BLaER1 treated with 17β-estradiol and CSF1 and Interleukin-3, amounts not matched to agents 10 nM and 100 nM (cell line): Measurements from ENCODE around the gene EIF4ENIF1.
"Not testable (repeated sequence)": the region's sequence is repeated elsewhere in the genome, so short reads cannot be mapped to it uniquely, and the experiment has no call there.

ENCODE experiments used
- H3K27ac ChIP-seq, 11 experiments: shearing (Covaris generic); formaldehyde crosslinking; 2 replicates each; pipeline ENCODE4 v1.8.1; 2022
- H3K27me3 ChIP-seq, 11 experiments: shearing (Covaris generic); formaldehyde crosslinking; 2 replicates each; pipeline ENCODE4 v1.8.1; 2022
- H3K36me3 ChIP-seq, 11 experiments: shearing (Covaris generic); formaldehyde crosslinking; 2 replicates each; pipeline ENCODE4 v1.8.1; 2022
- H3K4me1 ChIP-seq, 10 experiments: shearing (Covaris generic); formaldehyde crosslinking; 2 replicates each; pipeline ENCODE4 v1.8.1; 2022
- H3K4me2 ChIP-seq, 11 experiments: shearing (Covaris generic); formaldehyde crosslinking; 2 replicates each; pipeline ENCODE4 v1.8.1; 2022
- H3K4me3 ChIP-seq, 10 experiments: shearing (Covaris generic); formaldehyde crosslinking; 2 replicates each; pipeline ENCODE4 v1.8.1; 2022
- H3K9ac ChIP-seq, 11 experiments: shearing (Covaris generic); formaldehyde crosslinking; 2 replicates each; pipeline ENCODE4 v1.8.1; 2022
- H3K9me3 ChIP-seq, 11 experiments: shearing (Covaris generic); formaldehyde crosslinking; replicated peaks in 1 of 11; 2 replicates each; pipeline ENCODE4 v1.8.1; 2022
- H4K20me1 ChIP-seq, 11 experiments: shearing (Covaris generic); formaldehyde crosslinking; 2 replicates each; pipeline ENCODE4 v1.8.1; 2022
- Cebpa-rat ChIP-seq, 11 experiments: shearing (Covaris generic); IDR thresholded peaks; 2 replicates each; pipeline ENCODE4 v1.8.1; 2022

EIF4ENIF1 gene, protein sequence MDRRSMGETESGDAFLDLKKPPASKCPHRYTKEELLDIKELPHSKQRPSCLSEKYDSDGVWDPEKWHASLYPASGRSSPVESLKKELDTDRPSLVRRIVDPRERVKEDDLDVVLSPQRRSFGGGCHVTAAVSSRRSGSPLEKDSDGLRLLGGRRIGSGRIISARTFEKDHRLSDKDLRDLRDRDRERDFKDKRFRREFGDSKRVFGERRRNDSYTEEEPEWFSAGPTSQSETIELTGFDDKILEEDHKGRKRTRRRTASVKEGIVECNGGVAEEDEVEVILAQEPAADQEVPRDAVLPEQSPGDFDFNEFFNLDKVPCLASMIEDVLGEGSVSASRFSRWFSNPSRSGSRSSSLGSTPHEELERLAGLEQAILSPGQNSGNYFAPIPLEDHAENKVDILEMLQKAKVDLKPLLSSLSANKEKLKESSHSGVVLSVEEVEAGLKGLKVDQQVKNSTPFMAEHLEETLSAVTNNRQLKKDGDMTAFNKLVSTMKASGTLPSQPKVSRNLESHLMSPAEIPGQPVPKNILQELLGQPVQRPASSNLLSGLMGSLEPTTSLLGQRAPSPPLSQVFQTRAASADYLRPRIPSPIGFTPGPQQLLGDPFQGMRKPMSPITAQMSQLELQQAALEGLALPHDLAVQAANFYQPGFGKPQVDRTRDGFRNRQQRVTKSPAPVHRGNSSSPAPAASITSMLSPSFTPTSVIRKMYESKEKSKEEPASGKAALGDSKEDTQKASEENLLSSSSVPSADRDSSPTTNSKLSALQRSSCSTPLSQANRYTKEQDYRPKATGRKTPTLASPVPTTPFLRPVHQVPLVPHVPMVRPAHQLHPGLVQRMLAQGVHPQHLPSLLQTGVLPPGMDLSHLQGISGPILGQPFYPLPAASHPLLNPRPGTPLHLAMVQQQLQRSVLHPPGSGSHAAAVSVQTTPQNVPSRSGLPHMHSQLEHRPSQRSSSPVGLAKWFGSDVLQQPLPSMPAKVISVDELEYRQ

DNA sequence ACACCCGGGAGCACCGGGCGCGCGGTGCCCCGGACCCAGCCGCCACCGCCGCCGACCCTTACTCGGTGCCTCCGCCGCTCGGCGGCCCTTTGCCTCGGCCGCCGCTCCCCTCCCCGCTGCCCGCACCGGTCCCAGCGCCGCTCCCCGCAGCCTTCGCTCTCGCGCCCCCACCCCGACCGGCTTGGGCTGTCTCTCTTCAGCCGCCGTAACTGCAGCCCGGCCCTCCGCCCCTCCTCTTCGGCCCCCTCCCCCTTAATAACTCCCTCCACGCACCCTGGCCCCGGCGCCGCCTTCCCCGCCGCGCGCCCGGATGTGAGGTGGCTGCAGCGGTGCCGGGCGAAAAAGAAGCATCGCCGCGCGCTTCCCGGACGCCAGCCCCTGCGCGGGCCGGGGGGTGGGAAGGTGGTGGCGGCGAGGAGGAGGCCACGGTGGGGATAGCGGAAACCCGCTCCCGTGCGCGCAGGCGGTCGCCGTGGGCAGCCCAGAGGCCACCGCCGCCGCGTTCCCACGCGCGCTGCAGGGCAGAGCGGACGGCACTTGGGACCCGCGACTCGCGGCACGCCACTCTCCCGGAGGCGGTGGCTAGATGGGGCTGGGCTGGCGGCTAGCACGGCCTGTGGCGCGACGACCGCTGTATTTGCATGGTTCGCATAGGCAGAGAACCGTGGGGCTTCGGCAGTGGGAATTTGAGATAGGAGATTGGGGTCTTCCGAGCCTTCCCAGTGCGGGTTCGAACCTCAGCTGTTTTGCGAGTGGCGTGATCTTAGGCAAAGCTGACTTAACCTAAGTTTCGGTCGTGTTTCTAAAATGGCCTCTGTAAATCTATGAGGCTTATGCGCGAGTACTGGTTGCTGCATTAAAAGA lies at the start of gene EIF4ENIF1:
TSS of gene EIF4ENIF1 (minus strand) at position 211 of the 864 bp plus-strand sequence. CDS start 1,124 bp downstream, outside the sequence.
- Histone ChIP-seq H3K4me2 (peak within 1 kb of the TSS; percentile 82 to 98 (median 93)), H3K4me3 (peak within 1 kb of the TSS; percentile 83 to 99 (median 96)), H3K27me3 (no peaks in the 10 kb centered on the region), H3K36me3 (peaks cover 29 to 41% (median 33%) of the 10 kb centered on the region in 11 experiments), H3K27ac (peak within 1 kb of the TSS; percentile 93 to 99 (median 97)), H4K20me1 (peaks cover 0 to 44% (median 17%) of the 10 kb centered on the region in 11 experiments; a peak in 15 of 22 replicates), H3K9ac (peak within 1 kb of the TSS; percentile 91 to 98 (median 97)), H3K4me1 (peaks cover 42 to 63% (median 46%) of the 10 kb centered on the region in 10 experiments), H3K9me3 (no peaks in the 10 kb centered on the region)
- no peak for TF ChIP-seq Cebpa-rat (IDR thresholded peaks at IDR 0.05)

DNA sequence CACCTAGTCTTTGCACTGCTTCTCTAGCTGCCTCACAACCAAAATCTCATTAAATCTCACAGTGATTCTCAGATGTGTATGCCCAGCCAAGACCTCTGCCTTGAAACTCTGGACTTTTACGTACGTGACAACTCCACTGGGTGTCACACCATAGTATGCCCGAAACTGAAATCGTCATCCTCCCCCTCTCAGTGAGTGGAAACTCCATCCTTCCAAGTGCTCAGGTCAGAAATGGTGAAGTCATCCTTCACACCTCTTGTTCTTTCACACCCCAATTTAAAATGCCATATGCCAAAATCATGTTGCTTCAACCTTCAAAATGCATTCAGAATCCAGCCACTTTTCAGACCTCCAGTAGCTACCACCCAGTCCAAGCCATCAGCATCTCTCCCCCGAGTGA lies 49.2 kb upstream of the EIF4ENIF1 start:
- no peak overlapping the region for H3K4me2 ChIP-seq
- no peaks in the 10 kb centered on the region for H4K20me1 ChIP-seq

DNA sequence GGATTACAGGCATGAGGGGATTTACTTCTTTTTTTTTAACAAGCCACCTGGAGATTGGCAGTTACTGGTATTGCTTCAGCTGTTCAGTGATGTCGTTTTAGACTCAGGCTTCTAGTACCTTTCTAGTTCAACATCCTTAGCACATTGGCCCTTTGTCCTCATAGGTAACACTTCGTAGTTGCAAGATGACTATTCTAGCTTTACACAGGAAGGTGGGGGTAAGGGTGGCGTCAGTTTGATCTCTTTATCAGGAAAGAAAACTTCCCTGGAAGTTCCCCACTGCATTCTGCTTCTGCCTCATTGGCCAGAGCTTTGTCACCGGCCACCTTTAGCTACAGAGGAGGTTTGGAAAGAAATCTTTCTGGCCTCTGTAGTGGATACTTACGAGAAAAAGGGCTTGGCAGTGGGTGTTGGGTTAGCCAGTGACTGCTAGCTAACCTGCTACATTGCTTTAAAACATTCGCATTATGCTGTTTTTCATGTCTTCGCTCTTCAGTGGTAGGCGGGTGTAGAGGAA lies 47.4 kb upstream of the EIF4ENIF1 start:
- Histone ChIP-seq H3K27ac (no peak overlapping the region), H3K9me3 (no peaks in the 10 kb centered on the region), H3K9ac (no peak overlapping the region), H3K4me3 (no peak overlapping the region), H3K27me3 (no peaks in the 10 kb centered on the region), H3K4me1 (peaks cover 0 to 11% (median 1%) of the 10 kb centered on the region in 10 experiments; a peak in 7 of 20 replicates), H3K36me3 (peaks cover 0 to 55% (median 29%) of the 10 kb centered on the region in 11 experiments; a peak in 20 of 22 replicates), H3K4me2 (no peak overlapping the region), H4K20me1 (peaks cover 0 to 6% (median 0%) of the 10 kb centered on the region in 11 experiments; a peak in 1 of 22 replicates)
- TF ChIP-seq Cebpa-rat (IDR thresholded peaks at IDR 0.05) = no peak

More for the DNA sequence above, 49.2 kb upstream of the EIF4ENIF1 start:
- no peak for TF ChIP-seq Cebpa-rat (IDR thresholded peaks at IDR 0.05)
- no peak overlapping the region for H3K27ac ChIP-seq
- H3K27me3 ChIP-seq = no peaks in the 10 kb centered on the region
- H3K36me3 ChIP-seq = peaks cover 0 to 40% (median 22%) of the 10 kb centered on the region in 11 experiments; a peak in 20 of 22 replicates
- H3K9ac ChIP-seq = no peak overlapping the region
- no peak overlapping the region for H3K4me3 ChIP-seq
- 0 out of 20 replicates have a peak, but pooled peaks cover 0 to 6% (median 0%) of the 10 kb centered on the region in 10 experiments for H3K4me1 ChIP-seq
- no peaks in the 10 kb centered on the region for H3K9me3 ChIP-seq

DNA sequence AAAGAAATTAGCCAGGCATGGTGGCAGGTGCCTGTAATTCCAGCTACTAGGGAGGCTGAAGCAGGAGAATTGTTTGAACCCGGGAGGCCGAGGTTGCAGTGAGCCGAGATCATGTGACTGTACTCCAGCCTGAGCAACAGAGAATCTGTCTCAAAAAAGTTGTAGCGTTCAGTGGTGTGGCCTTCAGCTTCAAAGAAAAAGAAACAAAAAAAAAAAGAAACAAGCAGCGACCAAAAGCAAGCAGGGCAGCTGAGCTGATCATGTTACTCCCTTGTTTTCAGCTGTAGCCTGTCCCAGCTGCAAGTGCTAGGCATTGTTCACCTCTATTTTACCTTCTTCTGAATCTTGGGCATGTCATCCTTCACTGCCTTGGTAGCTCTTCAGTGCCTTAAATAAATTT lies 43.7 kb upstream of the EIF4ENIF1 start:
- H3K27me3 ChIP-seq = no peaks in the 10 kb centered on the region
- no peaks in the 10 kb centered on the region for H3K9me3 ChIP-seq
- H3K36me3 ChIP-seq = peaks cover 3 to 64% (median 35%) of the 10 kb centered on the region in 11 experiments; a peak in 20 of 22 replicates
- no peak for TF ChIP-seq Cebpa-rat (IDR thresholded peaks at IDR 0.05)
- no peak overlapping the region for H3K4me2 ChIP-seq
- no peak overlapping the region for H3K27ac ChIP-seq
- peaks cover 0 to 27% (median 1%) of the 10 kb centered on the region in 10 experiments; a peak in 7 of 20 replicates for H3K4me1 ChIP-seq
- H3K9ac ChIP-seq = no peak overlapping the region
- no peak overlapping the region for H3K4me3 ChIP-seq
- H4K20me1 ChIP-seq = peaks cover 0 to 6% (median 0%) of the 10 kb centered on the region in 11 experiments; a peak in 1 of 22 replicates

DNA sequence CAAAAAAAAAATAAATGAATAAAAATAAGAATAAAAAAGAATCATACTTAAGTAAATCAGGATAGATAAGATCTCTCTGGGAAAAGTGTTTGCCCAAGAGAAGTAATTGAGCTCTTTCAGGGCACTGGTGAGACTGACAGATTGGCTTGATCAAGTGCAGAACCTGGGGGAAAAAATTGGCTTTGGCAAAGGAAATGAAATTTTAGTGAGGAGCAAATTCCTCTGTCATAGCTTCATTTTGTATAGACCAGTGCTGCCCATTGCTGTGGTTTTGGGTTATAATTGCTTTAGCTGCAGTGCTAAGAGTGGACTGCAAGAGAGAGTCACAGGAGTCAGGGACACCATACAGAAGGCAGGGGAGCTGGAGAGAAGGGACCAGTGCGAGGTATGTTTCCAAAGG lies 42.4 kb upstream of the EIF4ENIF1 start:
- 0 out of 22 replicates have a peak overlapping the region, but pooled peaks of 1 of the 11 experiments have one; percentile 7 for H3K9ac ChIP-seq
- no peak for TF ChIP-seq Cebpa-rat (IDR thresholded peaks at IDR 0.05)
- H3K27me3 ChIP-seq = no peaks in the 10 kb centered on the region
- no peaks in the 10 kb centered on the region for H3K9me3 ChIP-seq
- no peak overlapping the region for H3K4me3 ChIP-seq
- peaks cover 0 to 28% (median 1%) of the 10 kb centered on the region in 10 experiments; a peak in 7 of 20 replicates for H3K4me1 ChIP-seq
- peaks cover 0 to 6% (median 0%) of the 10 kb centered on the region in 11 experiments; a peak in 1 of 22 replicates for H4K20me1 ChIP-seq
- H3K4me2 ChIP-seq = peak overlapping the region in 3 of 11 experiments; percentile 36 to 45 (median 37); a peak in 5 of 22 replicates
- H3K27ac ChIP-seq = no peak overlapping the region
- H3K36me3 ChIP-seq = peaks cover 9 to 70% (median 39%) of the 10 kb centered on the region in 11 experiments; a peak in 19 of 22 replicates

DNA sequence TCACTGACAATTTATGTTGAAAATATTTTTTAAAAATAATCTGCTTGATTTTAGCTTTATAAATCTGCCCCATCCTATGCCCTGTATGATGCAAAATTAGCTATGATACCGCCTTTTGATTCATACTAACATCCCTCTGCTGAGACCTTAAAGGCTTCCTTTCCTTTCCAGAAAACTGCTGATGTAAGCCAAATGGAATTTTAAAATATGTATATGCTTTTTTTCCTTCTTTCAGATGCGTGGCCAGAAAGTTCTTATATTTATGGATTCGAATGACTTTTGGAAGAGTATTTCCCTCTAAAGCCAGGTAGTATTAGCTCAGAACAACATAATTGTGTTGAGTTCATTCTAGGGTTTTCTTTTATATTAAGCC lies 41.2 kb upstream of the EIF4ENIF1 start:
- Histone ChIP-seq H3K4me1 (peaks cover 0 to 40% (median 1%) of the 10 kb centered on the region in 10 experiments; a peak in 7 of 20 replicates), H4K20me1 (peaks cover 0 to 6% (median 0%) of the 10 kb centered on the region in 11 experiments; a peak in 1 of 22 replicates), H3K9me3 (peaks cover 0 to 1% (median 0%) of the 10 kb centered on the region in 11 experiments; a peak in 1 of 22 replicates), H3K36me3 (peaks cover 10 to 78% (median 46%) of the 10 kb centered on the region in 11 experiments; a peak in 19 of 22 replicates), H3K4me3 (no peak overlapping the region), H3K27ac (no peak overlapping the region), H3K27me3 (no peaks in the 10 kb centered on the region), H3K4me2 (no peak overlapping the region), H3K9ac (no peak overlapping the region)
- no peak for TF ChIP-seq Cebpa-rat (IDR thresholded peaks at IDR 0.05)

DNA sequence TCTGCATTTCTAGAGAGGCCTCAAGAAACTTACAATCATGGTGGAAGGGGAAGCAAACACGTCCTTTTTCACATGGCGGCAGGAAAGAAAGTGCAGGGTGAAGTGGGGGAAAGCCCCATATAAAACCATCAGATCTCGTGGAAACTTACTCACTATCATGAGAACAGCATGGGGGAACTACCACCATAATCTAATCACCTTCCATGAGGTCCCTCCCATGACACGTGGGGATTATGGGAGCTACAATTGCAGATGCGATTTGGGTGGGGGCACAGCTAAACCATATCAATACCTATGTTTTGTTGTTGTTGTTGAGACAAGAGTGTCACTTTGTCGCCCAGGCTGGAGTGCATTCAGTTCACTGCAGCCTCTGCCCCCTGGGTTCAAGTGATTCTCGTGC lies 36.6 kb upstream of the EIF4ENIF1 start:
- Histone ChIP-seq H3K4me1 (peaks cover 0 to 29% (median 0%) of the 10 kb centered on the region in 10 experiments; a peak in 5 of 20 replicates), H4K20me1 (0 out of 22 replicates have a peak, but pooled peaks cover 0 to 6% (median 0%) of the 10 kb centered on the region in 11 experiments), H3K9me3 (peaks cover 0 to 9% (median 0%) of the 10 kb centered on the region in 11 experiments; a peak in 3 of 22 replicates), H3K36me3 (peaks cover 22 to 81% (median 50%) of the 10 kb centered on the region in 11 experiments), H3K9ac (no peak overlapping the region), H3K4me2 (peak overlapping the region in 3 of 11 experiments; percentile 24 to 68 (median 45); a peak in 5 of 22 replicates), H3K4me3 (no peak overlapping the region), H3K27ac (peak overlapping the region in 2 of 11 experiments; percentile 44 to 58; a peak in 4 of 22 replicates), H3K27me3 (no peaks in the 10 kb centered on the region)
- no peak for TF ChIP-seq Cebpa-rat (IDR thresholded peaks at IDR 0.05)

DNA sequence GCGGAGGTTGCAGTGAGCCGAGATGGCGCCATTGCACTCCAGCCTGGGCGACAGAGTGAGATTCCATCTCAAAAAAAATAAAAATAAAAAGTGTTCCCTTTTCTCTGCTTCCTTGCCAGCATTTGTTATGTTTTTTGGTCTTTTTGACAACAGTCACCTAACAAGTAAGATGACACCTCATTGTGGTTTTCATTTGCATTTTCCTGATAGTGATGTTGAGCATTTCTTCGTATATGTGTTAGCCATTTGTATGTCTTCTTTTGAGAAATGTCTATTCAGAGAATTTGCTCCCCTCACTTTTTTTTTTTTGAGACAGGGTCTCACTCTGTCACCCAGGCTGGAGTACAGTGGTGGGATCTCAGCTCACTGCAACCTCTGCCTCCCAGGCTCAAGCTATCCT lies 34.5 kb upstream of the EIF4ENIF1 start:
- Histone ChIP-seq H3K36me3 (peaks cover 19 to 77% (median 46%) of the 10 kb centered on the region in 11 experiments), H3K4me1 (peaks cover 0 to 20% (median 0%) of the 10 kb centered on the region in 10 experiments; a peak in 5 of 20 replicates)
- H3K27me3 ChIP-seq, H3K27ac ChIP-seq, H3K9ac ChIP-seq, H3K4me3 ChIP-seq, H3K9me3 ChIP-seq, H4K20me1 ChIP-seq, H3K4me2 ChIP-seq: not testable (repeated sequence)
